Left lung (tissue), 10 donors: ENCODE results near the gene PAX2. TPM values are rescaled to one million over a fixed set of nuclear protein-coding genes. Genes with fewer than 3 reads are reported as not detected.
A peak's percentile ranks its signal among the peaks of the same experiment; 100 is the strongest.

Experiments used
- ATAC-seq: fragments of 200-7000 bp; cut with Tn5 transposase; one replicate; pipeline ENCODE4 v1.9.1; 2020; ENCODE audit warnings: moderate library complexity
- DNase-seq, 4 donors: peaks; one replicate each; pipeline ENCODE4 v3.0.0-alpha.2; 2013 to 2020
- H3K27ac ChIP-seq, 2 donors: fragments of 200-600 bp; sonication (generic) in 1 of 2; one replicate each; pipeline versions ENCODE4 v1.5.0 to v1.8.0; 2020 to 2021
- H3K27me3 ChIP-seq, 2 donors: fragments of 200-600 bp; sonication (generic) in 1 of 2; one replicate each; pipeline versions ENCODE4 v1.5.0 to v1.8.0; 2020 to 2021
- H3K36me3 ChIP-seq, 2 donors: fragments of 200-600 bp; sonication (generic) in 1 of 2; one replicate each; pipeline versions ENCODE4 v1.5.0 to v1.8.0; 2020 to 2021
- H3K4me1 ChIP-seq, 2 donors: fragments of 200-600 bp; one replicate each; pipeline ENCODE4 v1.8.0; 2021
- H3K4me3 ChIP-seq, 2 donors: fragments of 200-600 bp; sonication (generic) in 1 of 2; one replicate each; pipeline versions ENCODE4 v1.5.0 to v1.8.0; 2020 to 2021; ENCODE audit warnings: mild to moderate bottlenecking in 1 of 2
- H3K9me3 ChIP-seq, 2 donors: fragments of 200-600 bp; sonication (generic) in 1 of 2; one replicate each; pipeline versions ENCODE4 v1.5.0 to v1.8.0; 2020 to 2021
- intact Hi-C, 2 donors: fragments of 100-400 bp; cut with DNase I; formaldehyde crosslinking; loops; one replicate each; pipeline versions ENCODE4 v1.11.2 to v1.14.2; 2022
- polyA plus RNA-seq, 6 donors: library from polyadenylated mRNA; unstranded; fragments of 120-200 nt; gene quantifications; one replicate each; pipeline ENCODE4 v1.2.1, GENCODE V29; 2013; ENCODE audit not compliant: insufficient read length in 6 of 6
- total RNA-seq, 2 donors: library from RNA; stranded (reverse); fragmentation: NEBNext Ultra II Directional; extraction: Animal tissue kit (Norgen Biotek cat#: 25700); gene quantifications; one replicate each; pipeline ENCODE4 v1.2.1, GENCODE V29; 2021
- TF ChIP-seq, protein P1 (sequence below), 2 donors: fragments of 200-600 bp; sonication (generic) in 1 of 2; IDR thresholded peaks; one replicate each; pipeline versions ENCODE4 v1.5.0 to v1.8.0; 2021; ENCODE audit warnings: antibody characterized with exemption in 2 of 2
- donor health status: DM: no; HTN: yes; CAD: no.
- donor health status: DM: no; HTN: no; CAD: no.

The PAX2 gene
- total and polyA plus RNA-seq, 8 donors, result 0.18 to 1.2 (median 0.47) TPM; not detected in 3

DNA sequence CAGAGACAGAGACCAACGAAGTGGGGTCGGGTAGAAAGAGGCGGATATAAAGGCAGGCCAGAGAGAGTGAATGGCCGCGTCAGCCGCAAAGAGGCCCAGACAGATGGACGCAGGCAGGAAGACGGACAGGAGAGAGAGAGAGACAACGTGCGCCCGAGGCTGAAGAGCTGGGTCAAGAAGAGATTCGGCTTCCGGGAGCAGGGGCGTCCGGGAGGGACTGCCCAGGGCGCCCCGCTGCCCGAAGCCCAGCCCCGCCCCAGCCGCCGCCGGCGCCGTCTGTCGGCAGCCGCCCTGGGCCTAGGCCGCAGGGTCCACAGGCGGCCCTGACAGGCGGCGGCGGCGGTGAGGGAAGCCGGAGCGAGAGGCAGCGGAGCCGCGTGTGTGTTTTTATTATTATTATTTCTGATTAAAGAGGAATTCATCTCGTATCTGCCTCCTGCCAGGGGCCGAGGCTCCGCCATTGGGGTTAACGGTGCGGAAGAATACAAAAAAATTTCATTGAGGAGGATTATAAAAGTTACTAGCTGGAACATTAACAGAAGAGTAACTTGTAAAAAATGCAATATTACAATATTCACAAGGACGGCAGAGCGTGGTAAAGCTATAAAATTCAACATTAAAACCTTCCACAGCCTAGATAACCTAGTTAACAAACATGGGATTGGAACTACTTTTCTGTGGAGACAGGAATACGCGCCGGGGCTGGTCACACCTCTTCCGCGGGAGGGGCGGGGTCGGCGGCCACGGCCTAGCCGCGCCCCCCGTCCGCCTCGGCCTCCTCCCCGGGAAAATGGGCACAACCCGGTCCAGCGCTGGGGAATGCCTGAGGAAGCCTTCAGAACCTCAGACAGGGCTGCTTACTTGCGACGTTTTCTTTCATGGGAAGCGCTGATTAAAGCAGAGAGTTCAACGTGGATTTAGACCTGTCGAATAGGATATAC lies 29.7 kb upstream of the PAX2 start:
- H3K27ac ChIP-seq, result no peak overlapping the region
- intact Hi-C loops, result no loop called here
- DNase-seq (no peak), ATAC-seq (no peak)
- TF ChIP-seq, protein P1, sequence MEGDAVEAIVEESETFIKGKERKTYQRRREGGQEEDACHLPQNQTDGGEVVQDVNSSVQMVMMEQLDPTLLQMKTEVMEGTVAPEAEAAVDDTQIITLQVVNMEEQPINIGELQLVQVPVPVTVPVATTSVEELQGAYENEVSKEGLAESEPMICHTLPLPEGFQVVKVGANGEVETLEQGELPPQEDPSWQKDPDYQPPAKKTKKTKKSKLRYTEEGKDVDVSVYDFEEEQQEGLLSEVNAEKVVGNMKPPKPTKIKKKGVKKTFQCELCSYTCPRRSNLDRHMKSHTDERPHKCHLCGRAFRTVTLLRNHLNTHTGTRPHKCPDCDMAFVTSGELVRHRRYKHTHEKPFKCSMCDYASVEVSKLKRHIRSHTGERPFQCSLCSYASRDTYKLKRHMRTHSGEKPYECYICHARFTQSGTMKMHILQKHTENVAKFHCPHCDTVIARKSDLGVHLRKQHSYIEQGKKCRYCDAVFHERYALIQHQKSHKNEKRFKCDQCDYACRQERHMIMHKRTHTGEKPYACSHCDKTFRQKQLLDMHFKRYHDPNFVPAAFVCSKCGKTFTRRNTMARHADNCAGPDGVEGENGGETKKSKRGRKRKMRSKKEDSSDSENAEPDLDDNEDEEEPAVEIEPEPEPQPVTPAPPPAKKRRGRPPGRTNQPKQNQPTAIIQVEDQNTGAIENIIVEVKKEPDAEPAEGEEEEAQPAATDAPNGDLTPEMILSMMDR (IDR thresholded peaks at IDR 0.05), result no peak
- H3K27me3 ChIP-seq, result peaks cover 84 to 100% of the 10 kb centered on the region in 2 donors
- no peaks in the 10 kb centered on the region for H3K36me3 ChIP-seq
- no peak overlapping the region for H3K4me3 ChIP-seq
- no peaks in the 10 kb centered on the region for H3K9me3 ChIP-seq
- peaks cover 0 to 3% of the 10 kb centered on the region in 2 donors for H3K4me1 ChIP-seq

GRCh38 chr10:100717166-100717565 lies 28.2 kb upstream of the PAX2 start:
- peaks cover 83 to 100% of the 10 kb centered on the region in 2 donors for H3K27me3 ChIP-seq
- DNase-seq (no peak), ATAC-seq (no peak)
- H3K27ac ChIP-seq, result no peak overlapping the region
- TF ChIP-seq, protein P1 (IDR thresholded peaks at IDR 0.05), result no peak
- intact Hi-C loops, result no loop called here
- no peak overlapping the region for H3K4me3 ChIP-seq
- no peaks in the 10 kb centered on the region for H3K36me3 ChIP-seq
- no peaks in the 10 kb centered on the region for H3K9me3 ChIP-seq
- H3K4me1 ChIP-seq, result peaks cover 0 to 3% of the 10 kb centered on the region in 2 donors

GRCh38 chr10:100718197-100718742 lies 27.1 kb upstream of the PAX2 start:
- ATAC-seq (peak; percentile 83), DNase-seq (no peak)
- Histone ChIP-seq H3K4me3 (no peak overlapping the region), H3K36me3 (no peaks in the 10 kb centered on the region), H3K27ac (no peak overlapping the region), H3K4me1 (peaks cover 0 to 3% of the 10 kb centered on the region in 2 donors), H3K9me3 (no peaks in the 10 kb centered on the region), H3K27me3 (peaks cover 79 to 100% of the 10 kb centered on the region in 2 donors)
- TF ChIP-seq, protein P1 (IDR thresholded peaks at IDR 0.05), result no peak
- intact Hi-C loops, result no loop called here

- Histone ChIP-seq H3K4me3 (no peak overlapping the region), H3K4me1 (no peaks in the 10 kb centered on the region), H3K36me3 (no peaks in the 10 kb centered on the region), H3K27ac (no peak overlapping the region), H3K27me3 (peaks cover 76 to 100% of the 10 kb centered on the region in 2 donors), H3K9me3 (no peaks in the 10 kb centered on the region)
- ATAC-seq (no peak), DNase-seq (no peak)
- intact Hi-C loops, result no loop called here
- TF ChIP-seq, protein P1 (IDR thresholded peaks at IDR 0.05), result no peak
These were observed 22.2 kb upstream of the PAX2 start for GRCh38 chr10:100723180-100723579.
